ENCODE measurements around the gene NCOR1. TPM values are rescaled to one million over a fixed set of nuclear protein-coding genes. Genes with fewer than 3 reads are reported as not detected.
"Not testable (repeated sequence)": the region's sequence is repeated elsewhere in the genome, so short reads cannot be mapped to it uniquely, and the experiment has no call there.

Gene NCOR1
- total RNA-seq, result 10 to 100 TPM; 59.6 to 65.7 TPM
- long read RNA-seq, transcript NCOR1-206 (15 exons, 1,883 nt), result major isoform, 16 of 121 reads
- long read RNA-seq, transcript NCOR1-221 (16 exons, 1,877 nt), result minor isoform, 9 of 121 reads
- long read RNA-seq, partial matches to known transcripts, result 48 of 121 reads
- long read RNA-seq, other reads (novel, unspliced or antisense), result 45 of 121 reads

GRCh38 chr17:16215273-16215964 is at the start of gene NCOR1:
NCOR1 (minus strand) TSS chr17:16215534; CDS start chr17:16194569, 20,965 bp downstream.
- intact Hi-C loops (cut with DNase I), result no loop called here
- peak; percentile 97 to 98 for ATAC-seq
- DNase-seq, result peak; percentile 96

- ATAC-seq (no peak), DNase-seq (no peak)
- intact Hi-C loops (cut with DNase I), result no loop called here
Observed at GRCh38 chr17:16262201-16262600, 46.9 kb upstream of the NCOR1 start.

- intact Hi-C loops (cut with DNase I), result no loop called here
- DNase-seq (no peak), ATAC-seq (no peak)
Observed at GRCh38 chr17:16261049-16261448, 45.7 kb upstream of the NCOR1 start.

- intact Hi-C loops (cut with DNase I), result no loop called here
- DNase-seq (no peak), ATAC-seq (peak in 1 of 2 donors; percentile 57)
Observed at GRCh38 chr17:16259926-16260325, 44.6 kb upstream of the NCOR1 start.

- DNase-seq (no peak), ATAC-seq (no peak)
- intact Hi-C loops (cut with DNase I), result no loop called here
Observed at GRCh38 chr17:16258901-16259300, 43.6 kb upstream of the NCOR1 start.

- ATAC-seq (peak; percentile 93 to 94), DNase-seq (peak; percentile 61)
- intact Hi-C loops (cut with DNase I), result no loop called here
Observed at GRCh38 chr17:16255481-16255921, 40.2 kb upstream of the NCOR1 start.

- intact Hi-C loops (cut with DNase I), result no loop called here
- DNase-seq (no peak), ATAC-seq (no peak)
Observed at GRCh38 chr17:16254773-16255400, 39.6 kb upstream of the NCOR1 start.

GRCh38 chr17:16251556-16251955 is 36.2 kb upstream of the NCOR1 start:
- intact Hi-C loops (cut with DNase I), result no loop called here

GRCh38 chr17:16251043-16251442 is 35.7 kb upstream of the NCOR1 start:
- DNase-seq, result no peak
- ATAC-seq, result no peak
- intact Hi-C loops (cut with DNase I), result no loop called here

More at GRCh38 chr17:16251556-16251955, 36.2 kb upstream of the NCOR1 start:
- DNase-seq (no peak), ATAC-seq (no peak)

GRCh38 chr17:16250635-16251034 is 35.3 kb upstream of the NCOR1 start:
- ATAC-seq (no peak), DNase-seq (no peak)
- intact Hi-C loops (cut with DNase I), result no loop called here

- intact Hi-C loops (cut with DNase I), result no loop called here
- no peak for DNase-seq
- ATAC-seq, result no peak
Observed at GRCh38 chr17:16247586-16247984, 32.3 kb upstream of the NCOR1 start.

GRCh38 chr17:16243801-16244567 is 28.6 kb upstream of the NCOR1 start:
- DNase-seq, result no peak
- no peak for ATAC-seq
- intact Hi-C loops (cut with DNase I), result no loop called here

GRCh38 chr17:16243385-16243784 is 28.1 kb upstream of the NCOR1 start:
- DNase-seq, result no peak
- no peak for ATAC-seq
- intact Hi-C loops (cut with DNase I), result no loop called here

GRCh38 chr17:16241906-16242399 is 26.6 kb upstream of the NCOR1 start:
- intact Hi-C loops (cut with DNase I), result no loop called here
- no peak for DNase-seq
- ATAC-seq, result no peak

GRCh38 chr17:16239931-16240330 is 24.6 kb upstream of the NCOR1 start:
- intact Hi-C loops (cut with DNase I), result no loop called here
- ATAC-seq, result no peak
- DNase-seq, result no peak

GRCh38 chr17:16232391-16232790 is 17.1 kb upstream of the NCOR1 start:
- ATAC-seq (no peak), DNase-seq (no peak)
- intact Hi-C loops (cut with DNase I), result no loop called here

- ATAC-seq; intact Hi-C loops (cut with DNase I); DNase-seq: not testable (repeated sequence)
Observed at GRCh38 chr17:16229912-16230561, 14.7 kb upstream of the NCOR1 start.

GRCh38 chr17:16222406-16222805 is 7.1 kb upstream of the NCOR1 start:
- no peak for ATAC-seq
- intact Hi-C loops (cut with DNase I), result no loop called here
- DNase-seq, result no peak

- peak; percentile 92 for DNase-seq
- intact Hi-C loops (cut with DNase I), result no loop called here
- peak; percentile 69 to 74 for ATAC-seq
Observed at GRCh38 chr17:16217002-16217635, 1.8 kb upstream of the NCOR1 start, which contains the start of gene PIGL. PIGL (plus strand) TSS chr17:16217210; CDS start chr17:16217227, 17 bp downstream.

Measured in left cardiac atrium (tissue), 4 donors.